Stimulated activated CD4-positive, alpha-beta T cell treated with anti-CD3 and anti-CD28 coated beads, Interleukin-12 subunit alpha, Interleukin-12 subunit beta, amount 100 ng/mL, for 4 hours (primary cell): ENCODE measurements around the gene CTBP2.

Experiments
- DNase-seq: peaks from one replicate; pipeline ENCODE4 v3.0.0-alpha.2; 2020

Gene CTBP2

GRCh38 chr10:125003901-125004467, 156.4 kb downstream of the CTBP2 start:
- DNase-seq: no peak

GRCh38 chr10:125003146-125003900, 157.0 kb downstream of the CTBP2 start:
- DNase-seq: no peak

- no peak for DNase-seq
Measured at GRCh38 chr10:125002423-125003145, 157.8 kb downstream of the CTBP2 start.

GRCh38 chr10:125002047-125002422, 158.3 kb downstream of the CTBP2 start:
- no peak for DNase-seq

GRCh38 chr10:125001313-125002046, 158.9 kb downstream of the CTBP2 start:
- DNase-seq: no peak

GRCh38 chr10:125000366-125001312, 159.7 kb downstream of the CTBP2 start:
- DNase-seq: no peak

- DNase-seq: no peak
Measured at GRCh38 chr10:124999433-125000365, 160.7 kb downstream of the CTBP2 start.

- no peak for DNase-seq
Measured at GRCh38 chr10:124998624-124999291, 161.6 kb downstream of the CTBP2 start.

GRCh38 chr10:124997771-124998623, 162.4 kb downstream of the CTBP2 start:
- DNase-seq: no peak

- DNase-seq: no peak
Measured at GRCh38 chr10:124997306-124997705, 163.1 kb downstream of the CTBP2 start.

GRCh38 chr10:124996854-124997215, 163.5 kb downstream of the CTBP2 start:
- no peak for DNase-seq

- no peak for DNase-seq
Measured at GRCh38 chr10:124996127-124996853, 164.1 kb downstream of the CTBP2 start.

- no peak for DNase-seq
Measured at GRCh38 chr10:124995605-124996004, 164.8 kb downstream of the CTBP2 start.

GRCh38 chr10:124994573-124995473, 165.5 kb downstream of the CTBP2 start:
- DNase-seq: no peak

- DNase-seq: no peak
Measured at GRCh38 chr10:124993736-124994451, 166.5 kb downstream of the CTBP2 start.

- no peak for DNase-seq
Measured at GRCh38 chr10:124993345-124993708, 167.0 kb downstream of the CTBP2 start.
